Activated CD4-positive, alpha-beta T cell treated with anti-CD3 and anti-CD28 coated beads, Interleukin-2, amount 10 ng/mL, durations not matched to agents 7 days and 5 days (primary cell): ENCODE results near the gene F3. TPM values are rescaled to one million over a fixed set of nuclear protein-coding genes. Genes with fewer than 3 reads are reported as not detected.
"Not testable (repeated sequence)": the region's sequence is repeated elsewhere in the genome, so short reads cannot be mapped to it uniquely, and the experiment has no call there.

Experiments used
- CTCF ChIA-PET: fragments of 350-600 bp; sonication (Branson Sonifier 250); formaldehyde crosslinking; loops from one replicate; lab custom pipeline; 2021; ENCODE audit warnings: antibody characterized with exemption; lab: Charles Lee
- POLR2A ChIA-PET: fragments of 350-600 bp; sonication (Branson Sonifier 250); formaldehyde crosslinking; loops from one replicate; lab custom pipeline; 2021; ENCODE audit warnings: antibody characterized with exemption; lab: Charles Lee
- DNase-seq: peaks from one replicate; pipeline ENCODE4 v3.0.0-alpha.2; 2020
- H3K27ac Mint-ChIP-seq: one replicate; pipeline ENCODE4 v1.8.0; 2021; ENCODE audit warnings: mild to moderate bottlenecking, moderate library complexity, mixed read lengths
- H3K27me3 Mint-ChIP-seq: one replicate; pipeline ENCODE4 v1.8.0; 2021; ENCODE audit warnings: mixed read lengths
- H3K36me3 Mint-ChIP-seq: one replicate; pipeline ENCODE4 v1.8.0; 2021; ENCODE audit warnings: low read depth, mixed read lengths
- H3K4me1 Mint-ChIP-seq: one replicate; pipeline ENCODE4 v1.8.0; 2021; ENCODE audit warnings: mixed read lengths
- H3K4me3 Mint-ChIP-seq: one replicate; pipeline ENCODE4 v1.8.0; 2021; ENCODE audit warnings: mild to moderate bottlenecking, moderate library complexity, mixed read lengths
- H3K9me3 Mint-ChIP-seq: one replicate; pipeline ENCODE4 v1.8.0; 2021; ENCODE audit warnings: mixed read lengths
- total RNA-seq, 2 experiments: library from RNA; stranded (reverse); gene quantifications; one replicate each; pipeline ENCODE4 v1.2.3, GENCODE V29; 2021

The F3 gene
- total RNA-seq, 2 experiments from 2014 or later: not detected

- H3K4me3 Mint-ChIP-seq, H3K27ac Mint-ChIP-seq, DNase-seq, POLR2A ChIA-PET, CTCF ChIA-PET, H3K36me3 Mint-ChIP-seq, H3K9me3 Mint-ChIP-seq, H3K27me3 Mint-ChIP-seq, H3K4me1 Mint-ChIP-seq: not testable (repeated sequence)
Observed at GRCh38 chr1:94566436-94566835, 24.9 kb upstream of the F3 start.

DNA sequence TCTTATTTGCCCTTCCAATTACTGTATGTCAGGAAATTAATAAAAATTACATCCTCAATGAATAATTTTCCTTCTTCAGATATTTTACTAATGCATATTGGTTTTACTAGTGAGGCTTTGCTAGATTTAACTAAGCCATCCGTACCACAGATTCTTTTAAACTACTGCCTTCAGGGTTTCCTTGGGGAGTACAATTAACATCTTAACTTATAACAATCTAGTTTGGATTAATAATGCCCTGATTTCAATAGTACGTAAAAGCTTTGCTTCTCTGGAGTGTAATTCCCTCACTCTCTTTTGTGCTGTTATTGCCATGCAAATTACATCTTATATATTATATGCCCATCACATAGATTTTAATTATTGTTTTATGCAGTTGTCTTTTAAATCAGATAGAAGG, 24.3 kb upstream of the F3 start:
- no peak overlapping the region for H3K4me3 Mint-ChIP-seq
- no peaks in the 10 kb centered on the region for H3K4me1 Mint-ChIP-seq
- H3K9me3 Mint-ChIP-seq: no peaks in the 10 kb centered on the region
- H3K27ac Mint-ChIP-seq: no peak overlapping the region
- peaks cover 5% of the 10 kb centered on the region for H3K27me3 Mint-ChIP-seq
- no peaks in the 10 kb centered on the region for H3K36me3 Mint-ChIP-seq
- CTCF ChIA-PET: no interaction called here
- POLR2A ChIA-PET: no interaction called here
- no peak for DNase-seq

DNA sequence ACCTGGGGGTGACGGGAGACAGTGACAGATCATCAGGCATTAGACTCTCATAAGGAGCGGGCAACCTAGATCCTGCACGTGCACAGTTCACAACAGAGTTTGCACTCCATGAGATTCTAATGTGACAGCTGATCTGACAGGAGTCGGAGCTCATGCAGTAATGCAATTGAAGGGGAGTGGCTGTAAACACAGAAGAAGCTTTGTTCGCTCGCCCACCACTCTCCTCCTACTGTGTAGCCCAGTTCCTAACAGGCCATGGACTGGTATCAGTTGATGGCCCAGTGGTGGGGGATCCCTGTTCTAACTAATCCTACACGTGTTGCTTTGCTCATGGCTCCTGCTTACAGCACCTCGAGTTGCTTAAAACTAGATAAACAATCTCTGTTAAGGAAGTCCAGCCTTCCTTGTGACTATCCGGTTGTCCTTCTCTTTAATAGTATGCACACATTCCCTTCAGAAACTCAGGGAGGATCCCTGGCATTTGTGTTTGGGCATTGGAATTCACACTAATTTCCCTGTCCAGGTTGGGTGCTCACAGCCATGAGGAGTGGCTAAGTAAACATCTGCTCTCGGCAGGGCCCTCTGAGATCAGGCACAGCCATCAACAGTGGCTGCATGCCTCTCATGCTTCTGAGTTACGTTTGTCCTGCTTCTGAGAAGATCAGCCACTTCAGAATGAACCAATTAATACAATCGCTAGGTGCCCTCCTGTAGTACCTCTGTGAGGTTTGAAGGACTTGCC, 21.1 kb upstream of the F3 start:
- DNase-seq: no peak
- ChIA-PET CTCF (no interaction called here), POLR2A (no interaction called here)
- peaks cover 2% of the 10 kb centered on the region for H3K9me3 Mint-ChIP-seq
- H3K4me1 Mint-ChIP-seq: no peaks in the 10 kb centered on the region
- no peak overlapping the region for H3K27ac Mint-ChIP-seq
- no peak overlapping the region for H3K4me3 Mint-ChIP-seq
- H3K27me3 Mint-ChIP-seq: peaks cover 5% of the 10 kb centered on the region
- H3K36me3 Mint-ChIP-seq: no peaks in the 10 kb centered on the region

DNA sequence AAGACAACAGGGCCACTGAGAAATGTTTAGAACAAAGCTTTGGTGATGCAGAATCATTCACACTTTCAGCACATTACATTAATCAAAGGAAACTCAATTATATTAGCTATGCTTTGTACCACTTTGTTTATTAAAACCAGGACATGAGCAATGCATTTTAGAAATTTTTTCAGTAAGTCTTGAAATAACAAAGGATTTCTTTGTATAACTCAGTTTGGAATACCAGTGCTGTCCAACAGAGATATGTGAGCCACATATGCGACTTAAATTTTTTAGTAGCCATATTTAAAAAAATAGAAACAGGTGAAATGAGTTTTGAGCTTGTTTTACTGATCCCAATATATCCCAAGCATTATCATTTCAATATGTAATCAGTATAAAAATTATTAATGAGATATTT, 18.8 kb upstream of the F3 start:
- CTCF ChIA-PET: interaction anchor here (1.6 kb wide), 1 partner anchor 14 kb away, joined by 4 read pairs; no protein-coding TSS in a partner anchor
- no peaks in the 10 kb centered on the region for H3K4me1 Mint-ChIP-seq
- no peak for DNase-seq
- peaks cover 2% of the 10 kb centered on the region for H3K9me3 Mint-ChIP-seq
- H3K36me3 Mint-ChIP-seq: no peaks in the 10 kb centered on the region
- POLR2A ChIA-PET: no interaction called here
- H3K27me3 Mint-ChIP-seq: peaks cover 5% of the 10 kb centered on the region
- no peak overlapping the region for H3K4me3 Mint-ChIP-seq
- no peak overlapping the region for H3K27ac Mint-ChIP-seq

DNA sequence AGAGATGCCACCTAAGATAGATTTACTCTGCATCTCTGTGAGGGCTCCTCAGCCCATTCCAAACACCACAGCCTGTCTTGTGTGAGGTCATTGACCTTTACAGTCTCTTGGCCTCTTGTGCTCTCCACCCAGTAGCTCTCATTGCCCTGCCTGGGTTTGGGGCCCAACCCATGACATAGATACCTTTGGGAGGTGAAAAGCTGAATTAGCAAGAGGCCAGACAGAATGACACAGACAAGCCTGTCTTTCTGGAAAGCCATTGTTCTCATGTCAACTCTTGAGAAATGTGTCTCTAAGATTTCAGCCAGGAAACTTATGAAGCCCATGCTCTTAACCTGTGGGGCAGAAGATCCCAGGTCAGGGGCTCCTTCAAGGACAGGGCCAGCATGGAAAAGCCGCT, 18.4 kb upstream of the F3 start:
- Mint-ChIP-seq H3K9me3 (peaks cover 2% of the 10 kb centered on the region), H3K36me3 (no peaks in the 10 kb centered on the region), H3K4me1 (no peaks in the 10 kb centered on the region), H3K4me3 (no peak overlapping the region), H3K27ac (no peak overlapping the region), H3K27me3 (peaks cover 4% of the 10 kb centered on the region)
- CTCF ChIA-PET: no interaction called here
- no peak for DNase-seq
- POLR2A ChIA-PET: no interaction called here

GRCh38 chr1:94555091-94555490, 13.5 kb upstream of the F3 start:
- ChIA-PET POLR2A (no interaction called here), CTCF (no interaction called here)
- H3K4me3 Mint-ChIP-seq: no peak overlapping the region
- no peaks in the 10 kb centered on the region for H3K36me3 Mint-ChIP-seq
- DNase-seq: no peak
- H3K9me3 Mint-ChIP-seq: peaks cover 2% of the 10 kb centered on the region
- no peaks in the 10 kb centered on the region for H3K4me1 Mint-ChIP-seq
- peaks cover 10% of the 10 kb centered on the region for H3K27me3 Mint-ChIP-seq
- H3K27ac Mint-ChIP-seq: no peak overlapping the region

DNA sequence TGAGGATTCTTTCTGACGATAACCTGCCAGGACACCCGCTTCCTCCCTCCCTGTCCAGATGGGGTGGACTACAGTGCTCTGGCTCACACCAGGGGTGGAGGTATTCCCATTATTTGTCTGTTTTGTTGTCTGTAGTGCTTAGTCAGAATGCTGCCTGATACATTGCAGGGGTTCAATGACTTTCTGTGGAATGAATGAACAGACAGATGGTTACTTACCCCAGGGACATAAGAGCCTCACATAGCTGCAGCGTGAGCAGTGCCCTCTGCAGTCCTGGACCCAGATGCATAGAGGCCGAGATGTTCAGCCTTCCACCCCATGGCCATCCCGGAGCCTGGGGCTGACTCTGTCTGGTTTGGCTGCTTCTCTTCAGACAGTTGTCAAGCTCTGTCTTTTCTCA, 13.0 kb upstream of the F3 start:
- POLR2A ChIA-PET: no interaction called here
- Mint-ChIP-seq H3K9me3 (peaks cover 2% of the 10 kb centered on the region), H3K4me1 (no peaks in the 10 kb centered on the region), H3K27ac (no peak overlapping the region), H3K27me3 (peaks cover 15% of the 10 kb centered on the region), H3K4me3 (no peak overlapping the region), H3K36me3 (no peaks in the 10 kb centered on the region)
- no peak for DNase-seq
- CTCF ChIA-PET: no interaction called here

DNA sequence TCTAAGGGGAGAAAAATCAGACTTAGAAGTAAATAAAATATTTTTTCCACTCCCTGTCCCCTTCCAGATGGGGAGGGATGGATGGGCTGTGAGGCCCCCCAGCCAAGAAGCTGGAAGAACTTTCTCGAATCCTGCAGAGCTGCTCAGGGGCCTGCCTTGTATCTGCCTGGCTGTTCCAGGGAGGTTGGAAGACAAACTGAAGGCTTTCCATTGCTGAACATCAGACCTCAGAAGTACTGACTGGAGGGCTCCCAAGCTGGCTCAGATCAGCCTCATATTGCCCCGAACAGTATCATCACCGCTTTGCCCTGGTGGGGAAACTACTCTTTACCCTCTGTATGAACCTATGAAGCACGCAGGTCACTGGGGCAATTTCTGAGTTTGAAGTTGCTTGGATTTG, 12.4 kb upstream of the F3 start:
- no peak overlapping the region for H3K4me3 Mint-ChIP-seq
- H3K4me1 Mint-ChIP-seq: no peaks in the 10 kb centered on the region
- H3K36me3 Mint-ChIP-seq: no peaks in the 10 kb centered on the region
- ChIA-PET CTCF (no interaction called here), POLR2A (no interaction called here)
- no peak overlapping the region for H3K27ac Mint-ChIP-seq
- H3K9me3 Mint-ChIP-seq: peaks cover 2% of the 10 kb centered on the region
- no peak for DNase-seq
- peaks cover 15% of the 10 kb centered on the region for H3K27me3 Mint-ChIP-seq

GRCh38 chr1:94553323-94553730, 11.8 kb upstream of the F3 start:
- no peak overlapping the region for H3K4me3 Mint-ChIP-seq
- H3K27ac Mint-ChIP-seq: no peak overlapping the region
- H3K4me1 Mint-ChIP-seq: no peaks in the 10 kb centered on the region
- no peaks in the 10 kb centered on the region for H3K9me3 Mint-ChIP-seq
- H3K36me3 Mint-ChIP-seq: no peaks in the 10 kb centered on the region
- DNase-seq: no peak
- ChIA-PET POLR2A (no interaction called here), CTCF (no interaction called here)
- peaks cover 18% of the 10 kb centered on the region for H3K27me3 Mint-ChIP-seq

GRCh38 chr1:94552071-94552586, 10.6 kb upstream of the F3 start:
- CTCF ChIA-PET: no interaction called here
- Mint-ChIP-seq H3K9me3 (no peaks in the 10 kb centered on the region), H3K4me3 (no peak overlapping the region), H3K27me3 (peaks cover 21% of the 10 kb centered on the region), H3K4me1 (no peaks in the 10 kb centered on the region), H3K27ac (no peak overlapping the region), H3K36me3 (no peaks in the 10 kb centered on the region)
- POLR2A ChIA-PET: no interaction called here
- DNase-seq: no peak

DNA sequence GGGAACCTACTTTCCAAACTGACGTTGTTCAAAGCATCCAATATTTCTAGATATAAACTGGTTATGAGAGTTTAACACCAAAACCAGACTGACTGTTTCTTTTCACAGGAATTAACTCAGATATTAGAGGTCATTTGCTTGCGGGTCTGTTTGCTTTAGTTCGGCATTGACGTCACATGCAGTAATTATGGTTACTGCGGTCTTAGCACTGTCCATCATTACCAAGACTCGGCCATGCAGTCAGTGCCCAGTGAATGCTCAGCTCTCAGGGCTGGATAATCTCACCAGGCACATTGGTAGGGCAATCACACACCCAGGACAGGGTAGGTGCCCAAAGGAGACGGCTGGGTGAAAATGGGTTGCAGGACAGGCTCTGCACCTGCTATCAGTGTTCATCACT, 9.9 kb upstream of the F3 start:
- Mint-ChIP-seq H3K4me1 (no peaks in the 10 kb centered on the region), H3K27me3 (peaks cover 28% of the 10 kb centered on the region), H3K36me3 (no peaks in the 10 kb centered on the region), H3K4me3 (no peak overlapping the region), H3K9me3 (no peaks in the 10 kb centered on the region), H3K27ac (no peak overlapping the region)
- DNase-seq: no peak
- ChIA-PET CTCF (no interaction called here), POLR2A (no interaction called here)

GRCh38 chr1:94550800-94551241, 9.3 kb upstream of the F3 start:
- H3K9me3 Mint-ChIP-seq: no peaks in the 10 kb centered on the region
- ChIA-PET CTCF (no interaction called here), POLR2A (no interaction called here)
- no peaks in the 10 kb centered on the region for H3K36me3 Mint-ChIP-seq
- no peak for DNase-seq
- H3K27ac Mint-ChIP-seq: no peak overlapping the region
- no peak overlapping the region for H3K4me3 Mint-ChIP-seq
- H3K27me3 Mint-ChIP-seq: peaks cover 33% of the 10 kb centered on the region
- H3K4me1 Mint-ChIP-seq: no peaks in the 10 kb centered on the region

- peaks cover 33% of the 10 kb centered on the region for H3K27me3 Mint-ChIP-seq
- H3K9me3 Mint-ChIP-seq: no peaks in the 10 kb centered on the region
- CTCF ChIA-PET: no interaction called here
- no peaks in the 10 kb centered on the region for H3K36me3 Mint-ChIP-seq
- no peaks in the 10 kb centered on the region for H3K4me1 Mint-ChIP-seq
- no peak overlapping the region for H3K27ac Mint-ChIP-seq
- H3K4me3 Mint-ChIP-seq: no peak overlapping the region
- DNase-seq: no peak
- POLR2A ChIA-PET: no interaction called here
Observed at GRCh38 chr1:94550396-94550795, 8.8 kb upstream of the F3 start.

DNA sequence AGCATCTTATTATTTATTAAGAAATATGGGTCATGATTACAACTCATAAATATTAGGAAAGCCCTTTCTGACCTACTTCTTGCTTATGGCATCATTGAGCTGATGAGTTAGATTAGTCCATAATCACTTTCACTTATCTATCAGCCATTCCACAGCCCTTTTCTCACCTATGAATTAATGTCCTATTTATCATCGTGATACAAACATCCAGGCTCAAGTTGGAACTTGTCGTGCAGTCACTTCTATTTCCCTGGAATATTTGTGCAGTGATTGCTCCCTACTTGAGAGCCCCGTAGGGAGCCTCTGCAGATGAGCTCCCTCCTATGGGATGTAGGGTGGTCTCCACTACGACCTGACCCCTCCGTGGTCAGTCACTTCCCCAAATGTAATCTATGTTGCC, 8.1 kb upstream of the F3 start:
- ChIA-PET POLR2A (no interaction called here), CTCF (no interaction called here)
- Mint-ChIP-seq H3K4me3 (no peak overlapping the region), H3K36me3 (no peaks in the 10 kb centered on the region), H3K9me3 (no peaks in the 10 kb centered on the region), H3K27ac (no peak overlapping the region), H3K4me1 (no peaks in the 10 kb centered on the region), H3K27me3 (peaks cover 39% of the 10 kb centered on the region)
- no peak for DNase-seq
